ENCODE measurements around the gene MTHFD2. TPM values are rescaled to one million over a fixed set of nuclear protein-coding genes. Genes with fewer than 3 reads are reported as not detected.

The MTHFD2 gene
- total and polyA plus RNA-seq, 2 donors from 2014 or later, result 19.0 to 69.6 TPM

GRCh38 chr2:74178211-74179062, 20.0 kb upstream of the MTHFD2 start, which contains the start of gene MOB1A:
Gene MOB1A (minus strand): TSS chr2:74178879. CDS start chr2:74178674, 205 bp downstream.
- intact Hi-C loops (cut with DNase I), result no loop called here
- FAIRE-seq (peak; percentile 95), DNase-seq (peak; percentile 99 to 100 (median 99))

GRCh38 chr2:74179063-74179865, 19.2 kb upstream of the MTHFD2 start:
- DNase-seq, result peak in 1 of 5 donors; percentile 63
- FAIRE-seq, result no peak

More at GRCh38 chr2:74178211-74179062, 20.0 kb upstream of the MTHFD2 start, which contains the start of gene MOB1A:
- H3K9me3 ChIP-seq (ENCODE audit: control insufficient read depth in 2 of 3, insufficient read depth in 1 of 3, low read length in 3 of 3), result no peaks in the 10 kb centered on the region
- no peaks in the 10 kb centered on the region for H3K27me3 ChIP-seq (ENCODE audit: control insufficient read depth, insufficient read depth, low read length)
- H3K27ac ChIP-seq (ENCODE audit: low read depth in 2 of 2, low read length in 2 of 2), result peak within 1 kb of the TSS; percentile 92 to 93
- peaks cover 0 to 4% (median 0%) of the 10 kb centered on the region in 3 donors for H3K4me1 ChIP-seq (ENCODE audit: control insufficient read depth in 2 of 3, insufficient read depth in 2 of 3, low read depth in 1 of 3, low read length in 3 of 3)
- peak within 1 kb of the TSS; percentile 57 to 86 (median 85) for H3K9ac ChIP-seq (ENCODE audit: low read length in 3 of 3)
- H3K36me3 ChIP-seq (ENCODE audit: control insufficient read depth in 2 of 3, insufficient read depth in 3 of 3, low read length in 3 of 3), result peaks cover 0 to 2% (median 2%) of the 10 kb centered on the region in 3 donors
- TF ChIP-seq CTCF (IDR thresholded peaks at IDR 0.05; ENCODE audit: borderline replicate concordance, extremely low read depth, insufficient read depth), result peak; percentile 9
- peak within 1 kb of the TSS; percentile 80 to 95 (median 85) for H3K4me3 ChIP-seq (ENCODE audit: low read length in 3 of 3)

GRCh38 chr2:74181739-74182138, 16.7 kb upstream of the MTHFD2 start:
- TF ChIP-seq CTCF (IDR thresholded peaks at IDR 0.05; ENCODE audit: borderline replicate concordance, extremely low read depth, insufficient read depth), result no peak
- Histone ChIP-seq H3K9me3 (ENCODE audit: control insufficient read depth in 2 of 3, insufficient read depth in 1 of 3, low read length in 3 of 3) (no peaks in the 10 kb centered on the region), H3K27me3 (ENCODE audit: control insufficient read depth, insufficient read depth, low read length) (no peaks in the 10 kb centered on the region), H3K27ac (ENCODE audit: low read depth in 2 of 2, low read length in 2 of 2) (no peak overlapping the region), H3K36me3 (ENCODE audit: control insufficient read depth in 2 of 3, insufficient read depth in 3 of 3, low read length in 3 of 3) (peaks cover 0 to 2% (median 0%) of the 10 kb centered on the region in 3 donors), H3K4me1 (ENCODE audit: control insufficient read depth in 2 of 3, insufficient read depth in 2 of 3, low read depth in 1 of 3, low read length in 3 of 3) (peaks cover 0 to 2% (median 0%) of the 10 kb centered on the region in 3 donors), H3K4me3 (ENCODE audit: low read length in 3 of 3) (no peak overlapping the region), H3K9ac (ENCODE audit: low read length in 3 of 3) (no peak overlapping the region)
- no peak for FAIRE-seq
- intact Hi-C loops (cut with DNase I), result no loop called here
- peak in 1 of 5 donors; percentile 30 for DNase-seq

More at GRCh38 chr2:74179063-74179865, 19.2 kb upstream of the MTHFD2 start:
- Histone ChIP-seq H3K27me3 (ENCODE audit: control insufficient read depth, insufficient read depth, low read length) (no peaks in the 10 kb centered on the region), H3K4me3 (ENCODE audit: low read length in 3 of 3) (peak overlapping the region; percentile 58 to 80 (median 71)), H3K27ac (ENCODE audit: low read depth in 2 of 2, low read length in 2 of 2) (peak overlapping the region in 1 of 2 donors; percentile 23), H3K36me3 (ENCODE audit: control insufficient read depth in 2 of 3, insufficient read depth in 3 of 3, low read length in 3 of 3) (peaks cover 0 to 2% (median 2%) of the 10 kb centered on the region in 3 donors), H3K9ac (ENCODE audit: low read length in 3 of 3) (peak overlapping the region in 2 of 3 donors; percentile 12 to 53), H3K4me1 (ENCODE audit: control insufficient read depth in 2 of 3, insufficient read depth in 2 of 3, low read depth in 1 of 3, low read length in 3 of 3) (peaks cover 0 to 4% (median 0%) of the 10 kb centered on the region in 3 donors), H3K9me3 (ENCODE audit: control insufficient read depth in 2 of 3, insufficient read depth in 1 of 3, low read length in 3 of 3) (no peaks in the 10 kb centered on the region)
- no peak for TF ChIP-seq CTCF (IDR thresholded peaks at IDR 0.05; ENCODE audit: borderline replicate concordance, extremely low read depth, insufficient read depth)
- intact Hi-C loops (cut with DNase I), result no loop called here
